WERI-Rb-1 (cell line): ENCODE results near the gene TMEM123.

Experiments
- DNase-seq: peaks from one replicate; pipeline ENCODE4 v3.0.0-alpha.2; 2020
- H3K27ac ChIP-seq: fragments of 250-450 bp; sonication (Bioruptor Pico); 2 replicates; pipeline ENCODE4 v1.5.1; 2020; ENCODE audit warnings: mild to moderate bottlenecking, moderate library complexity
- H3K27me3 ChIP-seq: fragments of 250-450 bp; sonication (Bioruptor Pico); 2 replicates; pipeline ENCODE4 v1.5.1; 2021; ENCODE audit warnings: mild to moderate bottlenecking, low read depth, moderate library complexity; ENCODE audit not compliant: insufficient read depth, severe bottlenecking
- H3K36me3 ChIP-seq: fragments of 250-450 bp; sonication (Bioruptor Pico); 2 replicates; pipeline ENCODE4 v1.5.1; 2020; ENCODE audit warnings: mild to moderate bottlenecking, moderate library complexity
- H3K4me3 ChIP-seq: 2 replicates; pipeline ENCODE4 v1.5.1; 2011; ENCODE audit warnings: low read depth, mild to moderate bottlenecking, control low read depth, low read length
- H3K9me3 ChIP-seq: fragments of 250-450 bp; sonication (Bioruptor Pico); 2 replicates; pipeline ENCODE4 v1.5.1; 2021; ENCODE audit warnings: mild to moderate bottlenecking, moderate library complexity; ENCODE audit not compliant: severe bottlenecking
- TF ChIP-seq, protein P1 (sequence below): IDR thresholded peaks from 2 replicates; pipeline ENCODE4 v1.5.1; 2011; ENCODE audit warnings: low read depth, mild to moderate bottlenecking, control low read depth, inconsistent platforms, low read length

Gene TMEM123, protein sequence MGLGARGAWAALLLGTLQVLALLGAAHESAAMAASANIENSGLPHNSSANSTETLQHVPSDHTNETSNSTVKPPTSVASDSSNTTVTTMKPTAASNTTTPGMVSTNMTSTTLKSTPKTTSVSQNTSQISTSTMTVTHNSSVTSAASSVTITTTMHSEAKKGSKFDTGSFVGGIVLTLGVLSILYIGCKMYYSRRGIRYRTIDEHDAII

DNA sequence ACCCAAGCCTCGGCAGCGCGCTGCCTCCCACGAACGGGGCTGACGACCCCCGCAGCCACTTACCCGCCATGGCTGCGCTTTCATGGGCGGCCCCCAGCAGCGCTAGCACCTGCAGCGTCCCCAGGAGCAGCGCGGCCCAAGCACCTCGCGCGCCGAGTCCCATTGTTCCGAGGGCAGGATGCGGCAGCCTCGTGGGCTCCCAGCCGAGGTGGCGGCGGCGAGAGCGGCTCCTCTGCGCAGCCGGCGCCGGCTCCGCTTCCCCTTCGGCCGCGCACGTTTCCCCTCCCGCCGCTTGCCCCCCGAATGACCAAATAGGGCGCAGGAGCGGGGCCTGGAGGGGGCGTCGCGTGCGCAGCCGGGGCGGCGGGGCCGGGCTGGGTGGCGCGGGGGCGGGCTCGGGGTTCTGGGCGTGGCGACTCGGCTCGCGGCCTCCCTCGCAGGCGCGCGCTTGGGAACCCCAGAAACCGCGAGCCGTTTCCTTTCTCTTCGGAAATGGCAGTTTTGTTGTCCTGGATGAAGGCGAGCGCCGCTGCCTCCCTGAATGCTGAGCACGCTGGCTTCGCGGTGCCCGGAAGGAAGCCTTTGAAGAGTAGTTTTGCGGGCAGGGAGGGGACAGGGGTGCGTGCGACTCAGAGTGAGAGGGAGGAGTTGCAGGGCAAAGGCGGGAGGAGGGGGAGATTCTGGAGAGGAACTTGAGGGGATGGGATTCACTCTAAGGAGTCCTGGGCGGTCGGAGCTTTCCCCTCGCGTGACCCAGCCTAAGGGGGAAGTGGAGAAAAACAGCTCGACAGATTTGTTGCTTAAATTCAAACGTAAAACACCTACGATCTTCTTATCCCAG, at the start of gene TMEM123:
TSS of gene TMEM123 (minus strand) at position 305 of the 841 bp plus-strand sequence. CDS start at position 163, 142 bp downstream.
- Histone ChIP-seq H3K9me3 (no peaks in the 10 kb centered on the region), H3K27ac (peak within 1 kb of the TSS; percentile 93), H3K36me3 (peaks cover 17% of the 10 kb centered on the region), H3K27me3 (no peaks in the 10 kb centered on the region), H3K4me3 (peak within 1 kb of the TSS; percentile 95)
- TF ChIP-seq, protein P1, sequence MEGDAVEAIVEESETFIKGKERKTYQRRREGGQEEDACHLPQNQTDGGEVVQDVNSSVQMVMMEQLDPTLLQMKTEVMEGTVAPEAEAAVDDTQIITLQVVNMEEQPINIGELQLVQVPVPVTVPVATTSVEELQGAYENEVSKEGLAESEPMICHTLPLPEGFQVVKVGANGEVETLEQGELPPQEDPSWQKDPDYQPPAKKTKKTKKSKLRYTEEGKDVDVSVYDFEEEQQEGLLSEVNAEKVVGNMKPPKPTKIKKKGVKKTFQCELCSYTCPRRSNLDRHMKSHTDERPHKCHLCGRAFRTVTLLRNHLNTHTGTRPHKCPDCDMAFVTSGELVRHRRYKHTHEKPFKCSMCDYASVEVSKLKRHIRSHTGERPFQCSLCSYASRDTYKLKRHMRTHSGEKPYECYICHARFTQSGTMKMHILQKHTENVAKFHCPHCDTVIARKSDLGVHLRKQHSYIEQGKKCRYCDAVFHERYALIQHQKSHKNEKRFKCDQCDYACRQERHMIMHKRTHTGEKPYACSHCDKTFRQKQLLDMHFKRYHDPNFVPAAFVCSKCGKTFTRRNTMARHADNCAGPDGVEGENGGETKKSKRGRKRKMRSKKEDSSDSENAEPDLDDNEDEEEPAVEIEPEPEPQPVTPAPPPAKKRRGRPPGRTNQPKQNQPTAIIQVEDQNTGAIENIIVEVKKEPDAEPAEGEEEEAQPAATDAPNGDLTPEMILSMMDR: no peak
- peak; percentile 84 for DNase-seq

DNA sequence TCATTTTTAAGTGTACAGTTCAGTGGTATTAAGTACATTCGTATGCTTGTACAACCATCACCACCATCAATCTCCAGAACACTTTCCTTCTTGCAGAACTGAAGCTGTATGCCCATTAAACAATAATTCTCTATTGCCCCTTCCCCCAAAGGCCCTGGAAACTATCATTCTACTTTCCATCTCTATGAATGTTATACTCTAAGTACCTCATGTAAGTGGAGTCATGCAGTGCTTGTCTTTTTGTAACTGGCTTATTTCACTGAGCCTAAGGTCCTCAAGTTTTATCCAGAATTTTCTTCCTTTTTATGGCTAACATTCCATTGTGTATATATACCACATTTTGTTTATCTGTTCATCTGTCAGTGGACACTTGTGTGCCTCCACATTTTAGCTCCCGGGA, 48.3 kb upstream of the TMEM123 start:
- Histone ChIP-seq H3K9me3 (no peaks in the 10 kb centered on the region), H3K4me3 (no peak overlapping the region), H3K27ac (no peak overlapping the region), H3K36me3 (no peaks in the 10 kb centered on the region), H3K27me3 (no peaks in the 10 kb centered on the region)
- DNase-seq: no peak
- TF ChIP-seq, protein P1: no peak

DNA sequence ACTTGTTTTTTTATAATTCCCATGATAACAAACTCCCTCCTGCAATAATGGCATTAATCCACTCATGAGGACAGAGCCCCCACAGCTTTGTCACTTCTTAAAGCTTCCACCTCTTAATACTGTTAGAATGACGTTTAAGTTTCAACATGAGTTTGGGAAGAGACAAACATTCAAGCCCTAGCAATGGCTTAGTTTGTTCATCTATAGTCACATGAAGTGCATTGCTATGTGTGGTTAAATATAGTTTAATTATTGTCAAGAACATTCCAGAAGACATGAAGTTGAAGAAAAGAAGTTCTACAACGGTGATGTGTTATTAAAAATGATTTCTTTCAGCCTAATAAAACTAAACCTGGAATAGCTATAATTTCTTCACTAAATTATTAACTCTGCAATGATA, 47.4 kb upstream of the TMEM123 start:
- Histone ChIP-seq H3K4me3 (no peak overlapping the region), H3K9me3 (no peaks in the 10 kb centered on the region), H3K27ac (no peak overlapping the region), H3K36me3 (no peaks in the 10 kb centered on the region), H3K27me3 (no peaks in the 10 kb centered on the region)
- TF ChIP-seq, protein P1: no peak
- no peak for DNase-seq

DNA sequence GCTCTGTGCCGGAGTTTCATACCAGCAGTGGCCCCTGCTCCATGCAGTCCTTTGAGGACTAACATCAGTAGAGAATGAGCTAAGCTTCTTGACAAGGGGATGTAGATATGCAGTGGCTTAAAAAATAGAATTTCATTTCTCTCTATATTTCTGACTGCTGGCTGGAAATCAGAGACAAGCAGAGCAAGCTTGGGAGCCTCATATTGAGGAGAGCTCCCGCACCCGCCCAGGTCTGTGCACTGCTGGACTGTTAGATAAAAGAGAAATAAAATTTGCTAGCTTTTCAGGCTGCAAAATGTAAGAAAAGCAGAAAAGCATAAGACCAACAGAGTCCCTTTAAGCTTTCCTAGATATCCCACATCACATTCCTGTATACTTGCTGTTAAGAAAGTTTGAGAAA, 46.6 kb upstream of the TMEM123 start:
- Histone ChIP-seq H3K9me3 (no peaks in the 10 kb centered on the region), H3K36me3 (no peaks in the 10 kb centered on the region), H3K27ac (no peak overlapping the region), H3K27me3 (no peaks in the 10 kb centered on the region), H3K4me3 (no peak overlapping the region)
- TF ChIP-seq, protein P1: no peak
- DNase-seq: no peak

DNA sequence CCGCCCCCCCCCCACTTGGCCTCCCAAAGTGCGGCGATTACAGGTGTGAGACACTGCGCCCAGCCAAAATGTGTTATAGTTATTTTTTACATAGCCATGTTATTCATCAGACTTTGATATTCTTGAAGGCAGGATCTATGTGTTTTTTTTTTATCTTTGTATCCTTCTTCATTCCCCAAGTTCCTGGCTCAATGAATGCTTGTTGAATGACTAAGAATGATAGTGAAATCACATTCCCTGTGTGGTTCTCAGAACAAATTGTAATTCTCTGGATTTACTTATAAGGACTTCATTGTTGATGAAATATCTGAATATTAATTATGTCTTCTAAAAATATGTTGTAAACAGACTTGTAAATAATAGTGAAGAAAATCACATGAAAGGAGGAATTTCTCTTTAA, 44.5 kb upstream of the TMEM123 start:
- no peak overlapping the region for H3K4me3 ChIP-seq
- TF ChIP-seq, protein P1: no peak
- no peaks in the 10 kb centered on the region for H3K27me3 ChIP-seq
- no peaks in the 10 kb centered on the region for H3K9me3 ChIP-seq
- no peaks in the 10 kb centered on the region for H3K36me3 ChIP-seq
- no peak for DNase-seq
- no peak overlapping the region for H3K27ac ChIP-seq
